Fibroblast of lung (primary cell): ENCODE data around the gene FKBP15. TPM values are rescaled to one million over a fixed set of nuclear protein-coding genes. Genes with fewer than 3 reads are reported as not detected.
"Not testable (repeated sequence)": the region's sequence is repeated elsewhere in the genome, so short reads cannot be mapped to it uniquely, and the experiment has no call there.

Source experiments
- DNase-seq, 2 donors: peaks; one replicate each; pipeline versions ENCODE4 v3.0.0 to v3.0.0-alpha.2; 2010; ENCODE audit warnings: low read depth in 2 of 2
- H2AFZ ChIP-seq: 2 replicates; pipeline ENCODE4 v1.5.1; 2012; ENCODE audit warnings: low read length, control low read depth, inconsistent platforms
- H3K27ac ChIP-seq: 2 replicates; pipeline ENCODE4 v1.5.1; 2011; ENCODE audit warnings: low read length, control low read depth; ENCODE audit not compliant: insufficient read depth
- H3K27me3 ChIP-seq: 2 replicates; pipeline ENCODE4 v1.5.1; 2011; ENCODE audit warnings: mild to moderate bottlenecking, low read length; ENCODE audit not compliant: control insufficient read depth, insufficient read depth
- H3K36me3 ChIP-seq: 2 replicates; pipeline ENCODE4 v1.5.1; 2011; ENCODE audit warnings: low read length; ENCODE audit not compliant: control insufficient read depth, insufficient read depth
- H3K4me1 ChIP-seq: 2 replicates; pipeline ENCODE4 v1.5.1; 2011; ENCODE audit warnings: low read length; ENCODE audit not compliant: control insufficient read depth, insufficient read depth; ENCODE audit errors: extremely low read depth
- H3K4me2 ChIP-seq: 2 replicates; pipeline ENCODE4 v1.5.1; 2011; ENCODE audit warnings: low read length, control low read depth; ENCODE audit not compliant: insufficient read depth; ENCODE audit errors: extremely low read depth
- H3K4me3 ChIP-seq, 4 experiments: fragments of 200-600 bp in 1 of 4; sonication (generic) in 1 of 4; replicated peaks in 1 of 4; 2 replicates each; pipeline ENCODE4 v1.5.1; 2011 to 2016; ENCODE audit warnings: low read length in 4 of 4, low read depth in 3 of 4, mild to moderate bottlenecking in 3 of 4, control low read depth in 2 of 4, inconsistent platforms in 1 of 4, mixed read lengths in 1 of 4; ENCODE audit not compliant: insufficient read depth in 1 of 4; ENCODE audit errors: control extremely low read depth in 1 of 4
- H3K79me2 ChIP-seq: 2 replicates; pipeline ENCODE4 v1.5.1; 2012; ENCODE audit warnings: mild to moderate bottlenecking, low read length, inconsistent platforms; ENCODE audit not compliant: control insufficient read depth, insufficient read depth
- H3K9ac ChIP-seq: 2 replicates; pipeline ENCODE4 v1.5.1; 2011; ENCODE audit warnings: mild to moderate bottlenecking, low read length, control low read depth; ENCODE audit not compliant: insufficient read depth
- H3K9me3 ChIP-seq: 2 replicates; pipeline ENCODE4 v1.5.1; 2012; ENCODE audit warnings: low read depth, low read length; ENCODE audit not compliant: control insufficient read depth, insufficient read depth
- H4K20me1 ChIP-seq: 2 replicates; pipeline ENCODE4 v1.5.1; 2011; ENCODE audit warnings: low read length; ENCODE audit not compliant: control insufficient read depth, insufficient read depth; ENCODE audit errors: extremely low read depth
- CTCF ChIP-seq, 2 donors: IDR thresholded peaks in 1 of 2; conservative IDR thresholded peaks in 1 of 2; 1 replicate in 1 of 2; 2 replicates in 1 of 2; pipeline ENCODE4 v1.5.1; 2011 to 2012; ENCODE audit warnings: low read length in 2 of 2, control low read depth in 1 of 2, inconsistent platforms in 1 of 2, low read depth in 1 of 2, mild to moderate bottlenecking in 1 of 2
- EZH2 ChIP-seq: IDR thresholded peaks from 2 replicates; pipeline ENCODE4 v1.5.1; 2012; ENCODE audit warnings: low read length, control low read depth, mild to moderate bottlenecking; ENCODE audit errors: missing control alignments
- polyA plus RNA-seq, 2 donors: library from polyadenylated mRNA; depleted of rRNA in 1 of 2; stranded (reverse) in 1 of 2; unstranded in 1 of 2; fragments of >200 nt; gene quantifications; 2 replicates each; pipeline ENCODE4 v1.2.1, GENCODE V29; 2011 to 2012; ENCODE audit warnings: missing spikeins in 1 of 2
- total RNA-seq: library from RNA; depleted of rRNA; stranded (reverse); fragments of >200 nt; gene quantifications from 2 replicates; pipeline ENCODE4 v1.2.1, GENCODE V29; 2014

The FKBP15 gene
- total and polyA plus RNA-seq, 2 donors (not counting 1 experiment from before 2014, with no cell fraction given): 21.0 to 25.3 TPM

DNA sequence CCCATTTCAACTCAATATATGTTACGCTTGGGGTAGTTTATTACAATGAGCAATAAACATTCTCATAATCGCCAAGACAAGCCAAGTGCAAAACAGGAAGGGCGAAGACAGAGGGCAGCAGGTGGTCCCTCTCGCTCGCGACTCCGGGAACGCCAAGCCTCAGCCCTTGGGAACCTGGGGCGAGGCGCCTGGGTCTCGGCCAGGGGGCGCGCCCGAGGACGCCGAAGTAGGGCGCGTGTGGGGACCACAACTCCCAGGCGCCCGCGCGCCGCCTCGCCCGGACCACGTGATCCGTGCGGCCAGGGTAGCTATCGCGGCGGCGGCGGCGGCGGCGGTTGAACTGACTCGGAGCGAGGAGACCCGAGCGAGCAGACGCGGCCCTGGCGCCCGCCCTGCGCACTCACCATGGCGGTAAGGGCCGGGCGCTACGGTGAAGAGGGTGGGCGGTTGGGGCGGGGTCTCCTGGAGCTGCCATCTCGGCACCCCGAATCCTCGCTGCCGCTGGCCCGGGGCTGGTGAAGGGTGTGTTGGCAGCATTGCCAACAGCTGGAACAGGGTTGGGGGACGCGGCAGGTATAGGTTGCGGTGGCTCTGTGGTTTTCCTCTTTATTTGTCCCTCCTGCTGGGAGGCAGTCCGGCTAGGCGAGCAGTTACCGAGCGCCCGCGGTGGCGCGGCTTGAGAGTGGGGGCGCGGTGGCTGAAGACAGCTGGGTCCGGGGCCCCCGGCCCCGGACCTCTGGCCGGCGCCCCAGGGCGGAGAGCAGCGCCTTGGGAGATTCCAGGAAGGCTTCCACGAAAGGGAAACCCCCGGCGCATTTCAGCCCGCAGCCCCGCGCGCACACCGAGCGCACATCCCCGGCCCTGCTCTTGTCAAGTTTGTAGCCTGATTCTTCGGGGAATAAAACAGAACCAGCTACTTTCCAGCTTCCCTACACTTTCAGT, 70.1 kb downstream of the FKBP15 start, which contains the start of gene SLC31A2:
TSS of gene SLC31A2 (plus strand) at position 338 of the 942 bp plus-strand sequence. CDS start at position 406, 68 bp downstream.
- no peak within 1 kb of the TSS for H3K27ac ChIP-seq
- DNase-seq: peak; percentile 76 to 85
- peak; percentile 20 to 30 for TF ChIP-seq CTCF (conservative IDR thresholded peaks at IDR 0.05 in 1 of 2, IDR thresholded peaks at IDR 0.05 in 1 of 2; ENCODE audit: low read depth in 1 of 2, low read length in 2 of 2)
- TF ChIP-seq EZH2: no peak

DNA sequence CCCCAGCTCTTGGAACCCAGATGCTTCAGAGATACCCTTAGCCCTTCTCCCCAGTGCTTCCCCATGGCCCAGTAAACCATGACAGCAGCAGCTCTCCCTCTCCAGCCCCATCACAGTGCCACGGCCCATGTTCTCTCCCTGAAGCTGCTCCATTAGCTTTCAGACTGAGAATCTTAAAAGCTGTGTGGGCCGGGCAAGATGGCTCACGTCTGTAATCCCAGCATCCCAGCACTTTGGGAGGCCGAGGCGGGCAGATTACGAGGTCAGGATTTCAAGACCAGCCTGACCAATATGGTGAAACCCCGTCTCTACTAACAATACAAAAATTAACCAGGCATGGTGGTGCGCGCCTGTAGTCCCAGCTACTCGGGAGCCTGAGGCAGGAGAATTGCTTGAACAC, 71.5 kb downstream of the FKBP15 start:
- not testable (repeated sequence) for H3K36me3 ChIP-seq, H3K9me3 ChIP-seq, H3K4me1 ChIP-seq, H3K9ac ChIP-seq, H3K27me3 ChIP-seq, DNase-seq, H3K4me3 ChIP-seq, H3K4me2 ChIP-seq, H2AFZ ChIP-seq, H3K79me2 ChIP-seq, H4K20me1 ChIP-seq, H3K27ac ChIP-seq

More for the DNA sequence above, 70.1 kb downstream of the FKBP15 start, which contains the start of gene SLC31A2:
- H3K9ac ChIP-seq: peak within 1 kb of the TSS; percentile 68
- H3K4me2 ChIP-seq: peak within 1 kb of the TSS; percentile 46
- H3K79me2 ChIP-seq: no peaks in the 10 kb centered on the region
- H4K20me1 ChIP-seq: no peaks in the 10 kb centered on the region
- H2AFZ ChIP-seq: peak within 1 kb of the TSS; percentile 72
- H3K9me3 ChIP-seq: no peaks in the 10 kb centered on the region
- no peaks in the 10 kb centered on the region for H3K27me3 ChIP-seq
- no peaks in the 10 kb centered on the region for H3K36me3 ChIP-seq
- H3K4me1 ChIP-seq: peaks cover 5% of the 10 kb centered on the region
- peak within 1 kb of the TSS; percentile 51 to 87 (median 65) for H3K4me3 ChIP-seq

- H3K27me3 ChIP-seq: peaks cover 5% of the 10 kb centered on the region
- no peaks in the 10 kb centered on the region for H3K9me3 ChIP-seq
- no peaks in the 10 kb centered on the region for H3K79me2 ChIP-seq
- no peaks in the 10 kb centered on the region for H4K20me1 ChIP-seq
- H2AFZ ChIP-seq: no peak overlapping the region
- H3K9ac ChIP-seq: no peak overlapping the region
- H3K36me3 ChIP-seq: no peaks in the 10 kb centered on the region
- H3K4me3 ChIP-seq: no peak overlapping the region
- no peak overlapping the region for H3K27ac ChIP-seq
- no peak for TF ChIP-seq CTCF (conservative IDR thresholded peaks at IDR 0.05 in 1 of 2, IDR thresholded peaks at IDR 0.05 in 1 of 2; ENCODE audit: low read depth in 1 of 2, low read length in 2 of 2)
- no peak for TF ChIP-seq EZH2
- DNase-seq: no peak
- H3K4me2 ChIP-seq: no peak overlapping the region
- H3K4me1 ChIP-seq: peaks cover 5% of the 10 kb centered on the region
Observed at GRCh38 chr9:113148781-113149510, 72.1 kb downstream of the FKBP15 start.
